HepG2 (cell line): Measurements from ENCODE around the gene UPB1. TPM values are rescaled to one million over a fixed set of nuclear protein-coding genes. Genes with fewer than 3 reads are reported as not detected.

Experiments
- CHD2 ChIP-seq: IDR thresholded peaks from 2 replicates; pipeline ENCODE4 v1.6.1; 2011; ENCODE audit warnings: low read depth, low read length, improper control_type of control experiment
- EEA1 ChIP-seq: sonication (generic); formaldehyde crosslinking; IDR thresholded peaks from 2 replicates; pipeline ENCODE4 v1.5.1; 2020; ENCODE audit warnings: mild to moderate bottlenecking, missing genetic modification reagents, borderline replicate concordance
- FLYWCH1 ChIP-seq: sonication (generic); formaldehyde crosslinking; IDR thresholded peaks from 2 replicates; pipeline ENCODE4 v1.8.1; 2023; ENCODE audit warnings: mild to moderate bottlenecking, missing genetic modification reagents
- HNRNPLL ChIP-seq: fragments of 200-400 bp; formaldehyde crosslinking; IDR thresholded peaks from 2 replicates; pipeline ENCODE4 v1.6.1; 2017; ENCODE audit warnings: mild to moderate bottlenecking, low read depth, low read length; ENCODE audit not compliant: poor library complexity, severe bottlenecking
- KLF11 ChIP-seq: IDR thresholded peaks from 2 replicates; pipeline ENCODE4 v1.6.1; 2016; ENCODE audit warnings: missing compliant biosample characterization
- KLF6 ChIP-seq: IDR thresholded peaks from 2 replicates; pipeline ENCODE4 v1.8.0; 2016; ENCODE audit warnings: missing biosample characterization, missing genetic modification reagents
- LCORL ChIP-seq, 2 experiments: fragments of 450-650 bp in 1 of 2; sonication (generic) in 1 of 2; formaldehyde crosslinking in 1 of 2; IDR thresholded peaks; 2 replicates each; pipeline versions ENCODE4 v1.5.0 to v1.6.1; 2017 to 2020; ENCODE audit warnings: antibody characterized with exemption in 1 of 2, missing genetic modification reagents in 1 of 2
- MED8 ChIP-seq: sonication (generic); formaldehyde crosslinking; IDR thresholded peaks from 2 replicates; pipeline ENCODE4 v1.8.1; 2023; ENCODE audit warnings: mild to moderate bottlenecking, missing genetic modification reagents; ENCODE audit not compliant: insufficient replicate concordance
- NCOA2 ChIP-seq: sonication (generic); formaldehyde crosslinking; IDR thresholded peaks from 2 replicates; pipeline ENCODE4 v1.8.0; 2022; ENCODE audit warnings: inconsistent platforms
- RXRA ChIP-seq: sonication (generic); formaldehyde crosslinking; IDR thresholded peaks from 2 replicates; pipeline ENCODE4 v1.5.1; 2020; ENCODE audit warnings: missing genetic modification reagents
- SNAPC2 ChIP-seq: sonication (generic); formaldehyde crosslinking; IDR thresholded peaks from 2 replicates; pipeline ENCODE4 v1.8.1; 2022; ENCODE audit warnings: mild to moderate bottlenecking, missing genetic modification reagents
- TOE1 ChIP-seq: sonication (generic); formaldehyde crosslinking; IDR thresholded peaks from 2 replicates; pipeline ENCODE4 v1.4.0; 2020; ENCODE audit warnings: mild to moderate bottlenecking, missing genetic modification reagents
- ZC3H4 ChIP-seq: sonication (generic); formaldehyde crosslinking; IDR thresholded peaks from 2 replicates; pipeline ENCODE4 v1.4.0; 2020; ENCODE audit warnings: missing genetic modification reagents, borderline replicate concordance
- ZNF180 ChIP-seq: sonication (generic); formaldehyde crosslinking; IDR thresholded peaks from 2 replicates; pipeline ENCODE4 v1.4.0; 2020; ENCODE audit warnings: low read depth, missing genetic modification reagents, borderline replicate concordance
- ZNF790 ChIP-seq: sonication (generic); formaldehyde crosslinking; IDR thresholded peaks from 2 replicates; pipeline ENCODE4 v1.8.0; 2022; ENCODE audit warnings: missing genetic modification reagents, mild to moderate bottlenecking, borderline replicate concordance
- polyA plus RNA-seq, 8 experiments: library from polyadenylated mRNA; depleted of rRNA in 3 of 8; stranded (reverse) in 7 of 8; unstranded in 1 of 8; fragments of >200 nt; fragmentation: Illumina TruSeq in 4 of 8; extraction: Trizol in 4 of 8; gene quantifications; 2 replicates each; pipeline versions ENCODE4 v1.2.1 to v1.2.3, GENCODE V29; 2011 to 2016; ENCODE audit warnings: low read depth in 4 of 8, missing spikeins in 1 of 8, mixed read lengths in 1 of 8; ENCODE audit not compliant: insufficient read depth in 1 of 8
- total RNA-seq, 5 experiments: library from RNA; depleted of rRNA; stranded (reverse); fragments of >200 nt; fragmentation: Illumina TruSeq; extraction: Trizol; gene quantifications; 2 replicates each; pipeline ENCODE4 v1.2.3, GENCODE V29; 2016; ENCODE audit warnings: low read depth in 1 of 5
- TF ChIP-seq, protein P1 (sequence below): sonication (generic); formaldehyde crosslinking; IDR thresholded peaks from 2 replicates; pipeline ENCODE4 v1.8.1; 2023; ENCODE audit warnings: missing genetic modification reagents, mild to moderate bottlenecking, borderline replicate concordance
- TF ChIP-seq, protein P2 (sequence below): sonication (generic); formaldehyde crosslinking; IDR thresholded peaks from 2 replicates; pipeline ENCODE4 v1.5.0; 2020; ENCODE audit warnings: mild to moderate bottlenecking, missing genetic modification reagents, borderline replicate concordance
- TF ChIP-seq, protein P3 (sequence below): sonication (generic); formaldehyde crosslinking; IDR thresholded peaks from 2 replicates; pipeline ENCODE4 v1.8.0; 2023; ENCODE audit warnings: mild to moderate bottlenecking, missing genetic modification reagents
- TF ChIP-seq, protein P4 (sequence below): IDR thresholded peaks from 2 replicates; pipeline ENCODE4 v1.6.1; 2018; ENCODE audit warnings: missing genetic modification reagents
- TF ChIP-seq, protein P5 (sequence below): sonication (generic); formaldehyde crosslinking; IDR thresholded peaks from 2 replicates; pipeline ENCODE4 v1.5.0; 2020; ENCODE audit warnings: missing genetic modification reagents

UPB1 gene
- total and polyA plus RNA-seq, 2 of the 13 experiments (the other 11 are each of a cell fraction or from before 2014, with no cell fraction given), result 0.38 to 1.2 TPM

DNA sequence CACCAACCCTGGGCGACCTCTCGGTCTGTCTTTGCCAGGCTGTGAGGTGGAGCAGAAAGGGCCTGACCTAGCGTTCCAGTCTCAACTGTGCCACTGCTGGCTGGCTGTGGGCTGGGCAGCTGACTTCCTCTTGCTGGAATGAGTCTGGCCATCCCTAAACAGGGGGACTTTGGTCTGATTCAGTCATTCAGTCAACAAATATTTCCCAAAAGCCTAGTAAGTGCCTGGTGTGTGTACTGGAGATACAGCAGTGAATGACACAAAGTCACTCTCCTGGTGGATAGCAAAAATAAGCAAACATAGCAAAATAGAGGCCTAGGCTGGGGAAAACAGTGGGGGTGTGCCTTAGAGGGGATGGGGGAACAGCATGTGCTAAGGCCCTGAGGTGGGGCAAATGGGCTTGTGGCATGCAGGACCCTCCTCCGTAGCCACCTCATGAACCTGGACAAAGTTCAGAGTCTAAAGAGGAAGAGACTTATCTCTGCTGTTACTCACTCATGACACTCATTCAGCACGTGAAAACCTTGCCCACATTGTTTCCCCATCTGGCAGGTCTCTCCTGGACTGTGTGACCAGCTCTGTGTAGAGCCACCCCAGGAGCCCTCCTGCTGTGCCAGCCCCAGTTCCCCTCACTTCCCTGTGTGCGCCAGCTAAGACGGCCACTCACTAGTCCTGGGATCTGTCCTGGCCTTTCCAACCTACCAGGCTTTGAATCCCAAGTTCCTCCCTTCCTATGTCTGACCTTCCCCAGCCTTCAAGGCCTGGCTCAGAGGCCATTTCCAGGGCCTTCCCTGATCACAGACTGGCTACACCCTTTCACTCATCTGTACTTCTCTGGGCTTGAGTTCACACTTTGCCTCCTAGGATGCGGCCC is 55.1 kb downstream of the UPB1 start (continued):
- peak; percentile 53; the same call in 1 of the 2 replicates for TF ChIP-seq SNAPC2 (CRISPR knock-in tag)
- peak; percentile 91 for TF ChIP-seq NCOA2 (CRISPR knock-in tag)
- TF ChIP-seq RXRA (CRISPR knock-in tag), result peak; percentile 93
- no peak for TF ChIP-seq TOE1 (CRISPR knock-in tag)
- TF ChIP-seq, protein P1, sequence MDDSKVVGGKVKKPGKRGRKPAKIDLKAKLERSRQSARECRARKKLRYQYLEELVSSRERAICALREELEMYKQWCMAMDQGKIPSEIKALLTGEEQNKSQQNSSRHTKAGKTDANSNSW (CRISPR knock-in tag), result no peak
- peak; percentile 99 for TF ChIP-seq LCORL (IDR thresholded peaks at IDR 0.05)
- peak; percentile 97 for TF ChIP-seq LCORL (CRISPR knock-in tag; IDR thresholded peaks at IDR 0.05)
- TF ChIP-seq ZNF180 (CRISPR knock-in tag), result no peak
- peak; percentile 91 for TF ChIP-seq MED8 (CRISPR knock-in tag)
- TF ChIP-seq, protein P2, sequence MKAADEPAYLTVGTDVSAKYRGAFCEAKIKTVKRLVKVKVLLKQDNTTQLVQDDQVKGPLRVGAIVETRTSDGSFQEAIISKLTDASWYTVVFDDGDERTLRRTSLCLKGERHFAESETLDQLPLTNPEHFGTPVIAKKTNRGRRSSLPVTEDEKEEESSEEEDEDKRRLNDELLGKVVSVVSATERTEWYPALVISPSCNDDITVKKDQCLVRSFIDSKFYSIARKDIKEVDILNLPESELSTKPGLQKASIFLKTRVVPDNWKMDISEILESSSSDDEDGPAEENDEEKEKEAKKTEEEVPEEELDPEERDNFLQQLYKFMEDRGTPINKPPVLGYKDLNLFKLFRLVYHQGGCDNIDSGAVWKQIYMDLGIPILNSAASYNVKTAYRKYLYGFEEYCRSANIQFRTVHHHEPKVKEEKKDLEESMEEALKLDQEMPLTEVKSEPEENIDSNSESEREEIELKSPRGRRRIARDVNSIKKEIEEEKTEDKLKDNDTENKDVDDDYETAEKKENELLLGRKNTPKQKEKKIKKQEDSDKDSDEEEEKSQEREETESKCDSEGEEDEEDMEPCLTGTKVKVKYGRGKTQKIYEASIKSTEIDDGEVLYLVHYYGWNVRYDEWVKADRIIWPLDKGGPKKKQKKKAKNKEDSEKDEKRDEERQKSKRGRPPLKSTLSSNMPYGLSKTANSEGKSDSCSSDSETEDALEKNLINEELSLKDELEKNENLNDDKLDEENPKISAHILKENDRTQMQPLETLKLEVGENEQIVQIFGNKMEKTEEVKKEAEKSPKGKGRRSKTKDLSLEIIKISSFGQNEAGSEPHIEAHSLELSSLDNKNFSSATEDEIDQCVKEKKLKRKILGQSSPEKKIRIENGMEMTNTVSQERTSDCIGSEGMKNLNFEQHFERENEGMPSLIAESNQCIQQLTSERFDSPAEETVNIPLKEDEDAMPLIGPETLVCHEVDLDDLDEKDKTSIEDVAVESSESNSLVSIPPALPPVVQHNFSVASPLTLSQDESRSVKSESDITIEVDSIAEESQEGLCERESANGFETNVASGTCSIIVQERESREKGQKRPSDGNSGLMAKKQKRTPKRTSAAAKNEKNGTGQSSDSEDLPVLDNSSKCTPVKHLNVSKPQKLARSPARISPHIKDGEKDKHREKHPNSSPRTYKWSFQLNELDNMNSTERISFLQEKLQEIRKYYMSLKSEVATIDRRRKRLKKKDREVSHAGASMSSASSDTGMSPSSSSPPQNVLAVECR (CRISPR knock-in tag), result peak; percentile 90; the same call in 1 of the 2 replicates
- no peak; the same call in 1 of the 2 replicates for TF ChIP-seq ZC3H4
- TF ChIP-seq, protein P3, sequence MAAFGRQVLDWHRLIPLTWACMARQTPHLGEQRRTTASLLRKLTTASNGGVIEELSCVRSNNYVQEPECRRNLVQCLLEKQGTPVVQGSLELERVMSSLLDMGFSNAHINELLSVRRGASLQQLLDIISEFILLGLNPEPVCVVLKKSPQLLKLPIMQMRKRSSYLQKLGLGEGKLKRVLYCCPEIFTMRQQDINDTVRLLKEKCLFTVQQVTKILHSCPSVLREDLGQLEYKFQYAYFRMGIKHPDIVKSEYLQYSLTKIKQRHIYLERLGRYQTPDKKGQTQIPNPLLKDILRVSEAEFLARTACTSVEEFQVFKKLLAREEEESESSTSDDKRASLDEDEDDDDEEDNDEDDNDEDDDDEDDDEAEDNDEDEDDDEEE (CRISPR knock-in tag), result peak; percentile 83; the same call in 1 of the 2 replicates
- no peak for TF ChIP-seq HNRNPLL
- 0 out of 2 replicates have a peak, but pooled peaks have one; percentile 15 for TF ChIP-seq CHD2
- peak; percentile 79 for TF ChIP-seq KLF6 (CRISPR knock-in tag)
- TF ChIP-seq FLYWCH1, result no peak
- no peak for TF ChIP-seq EEA1
- TF ChIP-seq, protein P4, sequence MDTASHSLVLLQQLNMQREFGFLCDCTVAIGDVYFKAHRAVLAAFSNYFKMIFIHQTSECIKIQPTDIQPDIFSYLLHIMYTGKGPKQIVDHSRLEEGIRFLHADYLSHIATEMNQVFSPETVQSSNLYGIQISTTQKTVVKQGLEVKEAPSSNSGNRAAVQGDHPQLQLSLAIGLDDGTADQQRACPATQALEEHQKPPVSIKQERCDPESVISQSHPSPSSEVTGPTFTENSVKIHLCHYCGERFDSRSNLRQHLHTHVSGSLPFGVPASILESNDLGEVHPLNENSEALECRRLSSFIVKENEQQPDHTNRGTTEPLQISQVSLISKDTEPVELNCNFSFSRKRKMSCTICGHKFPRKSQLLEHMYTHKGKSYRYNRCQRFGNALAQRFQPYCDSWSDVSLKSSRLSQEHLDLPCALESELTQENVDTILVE (CRISPR knock-in tag), result peak; percentile 64; the same call in 1 of the 2 replicates
- TF ChIP-seq ZNF790 (CRISPR knock-in tag), result no peak
- peak; percentile 62 for TF ChIP-seq KLF11
- TF ChIP-seq, protein P5, sequence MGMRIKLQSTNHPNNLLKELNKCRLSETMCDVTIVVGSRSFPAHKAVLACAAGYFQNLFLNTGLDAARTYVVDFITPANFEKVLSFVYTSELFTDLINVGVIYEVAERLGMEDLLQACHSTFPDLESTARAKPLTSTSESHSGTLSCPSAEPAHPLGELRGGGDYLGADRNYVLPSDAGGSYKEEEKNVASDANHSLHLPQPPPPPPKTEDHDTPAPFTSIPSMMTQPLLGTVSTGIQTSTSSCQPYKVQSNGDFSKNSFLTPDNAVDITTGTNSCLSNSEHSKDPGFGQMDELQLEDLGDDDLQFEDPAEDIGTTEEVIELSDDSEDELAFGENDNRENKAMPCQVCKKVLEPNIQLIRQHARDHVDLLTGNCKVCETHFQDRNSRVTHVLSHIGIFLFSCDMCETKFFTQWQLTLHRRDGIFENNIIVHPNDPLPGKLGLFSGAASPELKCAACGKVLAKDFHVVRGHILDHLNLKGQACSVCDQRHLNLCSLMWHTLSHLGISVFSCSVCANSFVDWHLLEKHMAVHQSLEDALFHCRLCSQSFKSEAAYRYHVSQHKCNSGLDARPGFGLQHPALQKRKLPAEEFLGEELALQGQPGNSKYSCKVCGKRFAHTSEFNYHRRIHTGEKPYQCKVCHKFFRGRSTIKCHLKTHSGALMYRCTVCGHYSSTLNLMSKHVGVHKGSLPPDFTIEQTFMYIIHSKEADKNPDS (CRISPR knock-in tag), result peak; percentile 84; the same call in 1 of the 2 replicates
